Effector CD8-positive, alpha-beta T cell (primary cell): ENCODE data around the gene MRTFB.
A peak's percentile ranks its signal among the peaks of the same experiment; 100 is the strongest.

Experiments
- DNase-seq: peaks from one replicate; lab custom pipeline; 2025; lab: John Stamatoyannopoulos, UW

MRTFB gene

GRCh38 chr16:14236401-14236800 lies 165.3 kb downstream of the MRTFB start:
- DNase-seq: no peak

GRCh38 chr16:14238756-14239155 lies 167.6 kb downstream of the MRTFB start:
- DNase-seq: no peak

- no peak for DNase-seq
These were observed 168.7 kb downstream of the MRTFB start for GRCh38 chr16:14239791-14240190.

DNA sequence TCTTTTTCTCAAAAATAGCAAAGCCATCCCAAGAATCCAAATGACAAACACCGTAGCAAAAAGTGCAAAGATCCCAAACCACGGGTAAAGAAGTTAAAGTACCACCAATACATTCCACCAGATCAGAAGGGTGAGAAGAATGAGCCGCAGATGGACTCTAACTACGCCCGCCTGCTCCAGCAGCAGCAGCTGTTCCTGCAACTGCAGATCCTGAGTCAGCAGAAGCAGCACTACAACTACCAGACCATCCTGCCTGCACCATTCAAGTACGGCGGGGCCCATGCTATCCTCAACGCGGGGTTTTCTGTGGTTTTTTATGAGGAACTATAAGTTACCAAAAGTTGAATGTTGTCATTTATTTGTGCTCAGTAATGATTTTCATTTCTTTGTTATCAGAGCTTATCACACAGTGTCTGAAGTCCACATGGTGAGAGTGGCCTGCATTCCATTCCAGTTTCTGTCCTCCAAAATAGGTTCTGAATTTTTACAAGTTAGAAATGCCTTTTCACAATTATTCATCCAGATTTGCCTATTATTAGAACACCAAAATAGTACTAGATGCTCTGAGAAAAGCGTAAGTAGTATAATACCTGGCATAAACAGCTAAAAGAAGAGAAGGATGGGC lies 169.2 kb downstream of the MRTFB start:
- no peak for DNase-seq

DNA sequence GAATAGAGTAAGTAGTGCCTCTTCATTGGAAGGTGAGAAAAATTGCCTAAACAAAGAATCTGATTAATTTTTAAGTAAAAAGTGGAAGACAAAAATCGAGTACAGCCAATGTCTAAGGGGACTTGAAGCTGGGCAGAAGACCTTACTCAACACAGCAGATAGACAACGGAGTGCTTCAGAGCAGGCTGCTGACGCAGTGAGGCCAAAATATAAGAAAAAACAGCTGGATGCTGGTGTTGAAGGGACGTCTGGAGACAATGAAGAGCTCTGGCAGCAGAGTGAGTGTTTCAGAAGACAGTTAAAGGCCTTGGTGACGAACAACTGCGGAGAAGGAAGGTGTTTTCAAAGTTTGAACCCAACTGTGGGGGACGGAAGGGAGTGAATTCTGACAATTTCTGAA lies 169.8 kb downstream of the MRTFB start:
- DNase-seq: no peak

- no peak for DNase-seq
These were observed 170.5 kb downstream of the MRTFB start for GRCh38 chr16:14241631-14242030.

DNA sequence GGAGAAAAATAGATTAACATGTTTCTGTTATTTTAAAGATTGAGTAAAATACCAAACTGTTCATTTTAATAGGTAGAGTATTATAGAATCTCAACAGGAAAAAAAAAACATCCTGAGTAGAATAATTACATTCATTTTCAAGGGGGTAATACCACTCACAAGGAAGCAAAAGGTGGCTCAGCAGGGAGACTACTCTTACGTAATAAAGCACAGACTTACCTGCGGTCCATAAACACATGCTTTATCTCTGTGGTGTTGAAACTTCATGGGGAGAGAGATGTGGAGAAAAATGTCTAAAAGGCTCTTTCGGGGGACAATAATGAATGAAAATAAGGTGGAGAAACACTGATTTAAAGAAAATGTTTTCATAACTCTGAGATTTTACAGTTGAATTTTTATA lies 171.7 kb downstream of the MRTFB start:
- DNase-seq: no peak

DNA sequence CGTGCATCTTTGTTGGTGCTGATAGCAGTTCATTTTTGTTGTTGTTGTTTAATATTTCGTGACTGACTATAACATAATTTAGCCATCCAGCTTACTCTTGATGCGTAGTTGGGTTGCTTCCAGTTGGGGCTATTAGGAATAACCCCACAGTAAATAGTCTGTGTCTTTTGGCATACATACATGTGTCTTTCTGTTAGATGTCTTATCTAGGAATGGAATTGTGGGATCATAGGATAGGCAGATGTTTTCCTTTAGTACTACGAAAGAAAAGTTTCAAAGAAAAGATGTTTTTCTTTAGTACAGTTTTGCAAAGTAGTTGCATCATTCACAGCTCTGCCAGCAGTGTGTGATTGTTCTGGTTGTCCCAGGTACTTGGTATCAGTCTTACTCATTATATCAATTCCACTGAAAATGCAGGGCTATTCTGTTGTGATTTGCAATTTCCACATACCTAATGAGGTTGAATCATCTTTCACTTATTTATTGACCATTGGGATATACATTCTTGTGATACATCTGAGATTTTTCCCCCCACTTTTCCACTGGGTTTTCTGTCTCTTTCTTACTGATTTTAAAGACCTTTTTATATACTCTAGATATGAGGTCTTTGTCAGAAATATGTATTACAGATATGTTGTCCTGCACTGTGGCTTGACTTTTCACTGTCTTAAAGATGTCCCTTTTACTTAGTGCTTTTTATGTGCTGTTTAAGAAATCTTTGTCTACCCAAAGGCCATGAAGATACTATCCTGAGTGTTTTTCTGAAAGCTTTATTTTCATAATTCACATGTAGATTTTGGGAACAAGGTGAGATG lies 173.3 kb downstream of the MRTFB start:
- no peak for DNase-seq

DNA sequence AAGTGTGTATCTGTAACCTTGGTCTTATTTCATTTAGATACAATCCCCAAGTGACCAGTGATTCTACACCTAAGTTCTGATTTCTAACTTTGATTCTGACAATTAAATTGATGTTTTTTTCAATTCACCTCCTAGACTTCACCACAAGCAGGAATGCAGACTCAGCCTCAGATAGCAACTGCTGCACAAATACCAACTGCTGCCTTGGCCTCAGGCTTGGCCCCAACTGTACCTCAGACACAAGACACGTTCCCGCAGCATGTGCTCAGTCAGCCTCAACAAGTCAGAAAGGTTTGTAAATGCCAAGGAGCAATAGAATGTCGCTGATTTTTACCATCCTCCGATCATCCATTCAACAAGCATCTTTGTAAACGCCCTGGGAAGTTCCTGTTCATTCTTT lies 177.7 kb downstream of the MRTFB start:
- DNase-seq: no peak

GRCh38 chr16:14249291-14250032 lies 178.3 kb downstream of the MRTFB start:
- DNase-seq: peak; percentile 24

DNA sequence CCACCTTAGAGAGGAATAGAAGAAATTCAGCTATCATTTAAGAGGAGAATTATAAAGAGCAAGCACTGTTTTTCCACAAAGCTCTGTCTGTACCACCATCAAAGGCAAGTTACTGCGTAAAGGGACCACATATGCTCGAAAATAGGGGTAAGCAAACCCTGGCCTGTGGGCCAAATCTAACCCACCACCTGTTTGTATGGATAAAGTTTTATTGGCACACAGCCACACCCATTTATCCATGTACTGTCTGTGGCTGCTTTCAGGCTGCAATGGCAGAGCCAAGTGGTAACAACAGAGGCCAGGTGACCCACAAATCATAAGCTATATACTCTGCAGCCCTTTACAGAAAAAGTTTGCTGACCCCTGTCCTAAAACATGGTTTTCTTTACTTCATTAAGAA lies 180.3 kb downstream of the MRTFB start:
- DNase-seq: no peak

- no peak for DNase-seq
These were observed 181.7 kb downstream of the MRTFB start for GRCh38 chr16:14252860-14253259.

- DNase-seq: no peak
These were observed 191.9 kb downstream of the MRTFB start for GRCh38 chr16:14263011-14263410.

DNA sequence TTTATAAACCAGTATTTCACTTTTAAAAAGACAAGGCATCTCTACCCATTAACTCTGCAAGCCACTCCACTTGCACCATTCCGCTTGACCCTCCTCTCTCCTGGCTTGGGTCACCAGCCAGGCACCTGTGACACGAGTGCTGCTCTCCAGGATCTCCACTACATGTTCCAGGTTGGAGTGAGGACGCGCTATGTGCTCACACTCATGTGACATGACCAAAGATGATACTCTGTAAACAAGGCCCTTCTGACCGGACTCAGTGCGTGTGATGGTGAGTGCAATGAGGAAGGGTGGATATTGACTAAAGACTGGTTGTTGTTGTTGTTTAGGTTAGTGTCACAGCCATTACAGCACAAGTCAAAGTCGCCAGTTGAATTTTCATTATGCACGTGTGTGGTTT lies 192.7 kb downstream of the MRTFB start:
- DNase-seq: no peak

DNA sequence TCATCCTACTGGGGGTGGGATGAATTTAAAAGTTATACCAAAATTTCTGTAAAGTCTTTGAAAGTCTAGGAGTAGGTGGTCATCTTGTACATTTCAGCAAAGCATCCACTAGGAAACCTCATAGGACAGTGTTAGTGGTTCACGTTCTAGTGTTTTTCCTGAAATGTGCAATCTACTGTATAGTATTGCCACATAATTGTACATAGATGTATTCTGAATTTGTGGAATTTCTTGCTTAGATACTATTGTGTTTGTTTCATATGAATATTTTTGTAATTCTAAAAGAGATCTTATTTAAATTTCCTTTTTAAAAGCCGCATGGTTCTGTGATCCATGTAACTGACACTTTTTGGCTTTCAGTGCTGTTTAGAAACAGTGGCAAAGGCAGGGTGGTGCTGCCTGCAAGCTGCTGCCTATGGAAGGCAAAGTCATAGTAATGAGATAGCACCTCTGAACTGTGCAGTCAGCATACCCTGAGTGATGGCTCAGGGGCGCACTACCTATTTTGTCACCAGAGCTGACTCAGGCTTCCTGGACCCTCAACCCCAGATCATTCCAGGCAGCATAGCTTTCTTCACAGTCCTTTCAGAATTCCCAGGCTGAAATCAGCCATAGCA lies 193.3 kb downstream of the MRTFB start:
- DNase-seq: no peak

- DNase-seq: no peak
These were observed 197.0 kb downstream of the MRTFB start for GRCh38 chr16:14268073-14268472.

DNA sequence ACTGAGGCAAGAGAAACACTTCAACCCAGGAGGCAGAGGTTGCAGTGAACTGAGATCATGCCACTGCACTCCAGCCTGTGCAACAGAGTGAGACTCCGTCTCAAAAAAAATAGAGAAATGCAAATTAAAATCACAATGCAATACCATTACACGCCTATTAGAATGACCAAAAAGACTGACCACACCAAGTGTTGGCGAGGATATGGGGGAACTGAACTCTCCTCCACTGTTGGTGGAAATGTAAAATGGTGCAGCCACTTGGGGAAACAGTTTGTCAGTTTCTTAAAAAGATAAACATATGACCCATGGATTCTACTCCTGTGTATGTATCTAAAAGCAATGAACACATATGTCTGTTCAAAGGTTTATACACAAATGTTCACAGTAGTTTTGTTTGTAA lies 204.8 kb downstream of the MRTFB start:
- no peak for DNase-seq

DNA sequence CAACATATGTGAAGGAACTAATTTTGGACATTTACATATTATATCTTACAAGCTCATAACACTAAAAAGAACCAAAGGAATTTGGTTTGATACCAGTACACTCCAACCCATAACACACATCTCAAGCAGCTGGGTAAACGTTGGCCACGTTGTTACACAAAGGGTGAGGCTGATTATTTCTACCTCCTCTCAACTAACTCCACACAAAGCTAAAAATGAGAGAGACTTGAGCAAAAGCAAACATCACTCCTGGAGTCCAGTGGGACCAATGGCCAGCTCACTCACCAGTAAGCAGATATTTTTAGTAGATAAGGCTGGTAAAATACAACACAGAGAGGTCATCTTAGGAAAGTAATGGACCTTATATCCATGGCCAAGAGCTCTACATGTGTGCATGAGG lies 207.6 kb downstream of the MRTFB start:
- no peak for DNase-seq

GRCh38 chr16:14280541-14280940 lies 209.4 kb downstream of the MRTFB start:
- DNase-seq: no peak

- no peak for DNase-seq
These were observed 212.7 kb downstream of the MRTFB start for GRCh38 chr16:14283786-14284185.

DNA sequence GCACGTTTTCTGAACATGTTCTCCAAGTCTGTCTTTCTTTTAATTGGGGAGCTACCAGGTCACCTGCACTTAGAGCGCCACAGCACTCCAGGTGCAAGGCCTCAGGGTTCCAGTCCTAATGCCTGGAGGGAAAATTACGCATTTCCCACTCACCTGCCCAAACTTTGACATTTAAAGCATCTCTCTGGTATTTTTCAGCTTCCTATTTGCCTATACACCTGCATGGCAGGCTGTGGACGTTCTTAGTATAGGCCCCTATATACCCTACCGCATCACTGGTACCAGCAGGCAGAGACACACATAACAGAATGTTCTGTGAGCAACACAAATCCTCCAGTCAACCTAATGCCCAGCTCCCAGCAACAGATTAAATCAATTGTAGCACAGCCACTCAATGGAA lies 213.3 kb downstream of the MRTFB start:
- DNase-seq: no peak

- DNase-seq: no peak
These were observed 213.9 kb downstream of the MRTFB start for GRCh38 chr16:14284930-14285512.
